ENCODE data around the gene GIMAP2. TPM values are rescaled to one million over a fixed set of nuclear protein-coding genes. Genes with fewer than 3 reads are reported as not detected.

The GIMAP2 gene
- total RNA-seq (10 to 100 TPM; 14.7 to 30.6 TPM), polyA plus RNA-seq (ENCODE audit: insufficient read length in 6 of 6) (10 to 100 TPM; 15.1 to 24.4 (median 17.5) TPM)
- long read RNA-seq, donor 1, transcript GIMAP2-201 (3 exons, 1,449 nt) = major isoform, 8 of 19 reads
- long read RNA-seq, donor 1, partial matches to known transcripts = 11 of 19 reads
- long read RNA-seq, donor 1, other reads (novel, unspliced or antisense) = 0 of 19 reads
- long read RNA-seq, donor 2, transcript GIMAP2-201 (3 exons, 1,449 nt) = major isoform, 10 of 11 reads
- long read RNA-seq, donor 2, partial matches to known transcripts = 0 of 11 reads
- long read RNA-seq, donor 2, other reads (novel, unspliced or antisense) = 0 of 11 reads
- long read RNA-seq, donor 3, partial matches to known transcripts = 0 of 2 reads
- long read RNA-seq, donor 3, other reads (novel, unspliced or antisense) = 0 of 2 reads
- long read RNA-seq, donor 4, transcript GIMAP2-201 (3 exons, 1,449 nt) = major isoform, 5 of 6 reads
- long read RNA-seq, donor 4, partial matches to known transcripts = 0 of 6 reads
- long read RNA-seq, donor 4, other reads (novel, unspliced or antisense) = 0 of 6 reads
- long read RNA-seq, donor 5, transcript GIMAP2-201 (3 exons, 1,449 nt) = major isoform, 12 of 15 reads
- long read RNA-seq, donor 5, partial matches to known transcripts = 0 of 15 reads
- long read RNA-seq, donor 5, other reads (novel, unspliced or antisense) = 0 of 15 reads
- long read RNA-seq, donor 6, transcript GIMAP2-201 (3 exons, 1,449 nt) = major isoform, 7 of 7 reads
- long read RNA-seq, donor 6, partial matches to known transcripts = 0 of 7 reads
- long read RNA-seq, donor 6, other reads (novel, unspliced or antisense) = 0 of 7 reads
- long read RNA-seq, donor 7, transcript GIMAP2-201 (3 exons, 1,449 nt) = major isoform, 6 of 6 reads
- long read RNA-seq, donor 7, partial matches to known transcripts = 0 of 6 reads
- long read RNA-seq, donor 7, other reads (novel, unspliced or antisense) = 0 of 6 reads
- long read RNA-seq, donor 8, partial matches to known transcripts = 0 of 4 reads
- long read RNA-seq, donor 8, other reads (novel, unspliced or antisense) = 0 of 4 reads
- long read RNA-seq, donor 9 = 0 reads
- long read RNA-seq, donor 10, partial matches to known transcripts = 1 of 6 reads
- long read RNA-seq, donor 10, other reads (novel, unspliced or antisense) = 3 of 6 reads
- long read RNA-seq, donor 11, transcript GIMAP2-201 (3 exons, 1,449 nt) = major isoform, 5 of 5 reads
- long read RNA-seq, donor 11, partial matches to known transcripts = 0 of 5 reads
- long read RNA-seq, donor 11, other reads (novel, unspliced or antisense) = 0 of 5 reads
- long read RNA-seq, donor 12, transcript GIMAP2-201 (3 exons, 1,449 nt) = major isoform, 6 of 13 reads
- long read RNA-seq, donor 12, partial matches to known transcripts = 7 of 13 reads
- long read RNA-seq, donor 12, other reads (novel, unspliced or antisense) = 0 of 13 reads

DNA sequence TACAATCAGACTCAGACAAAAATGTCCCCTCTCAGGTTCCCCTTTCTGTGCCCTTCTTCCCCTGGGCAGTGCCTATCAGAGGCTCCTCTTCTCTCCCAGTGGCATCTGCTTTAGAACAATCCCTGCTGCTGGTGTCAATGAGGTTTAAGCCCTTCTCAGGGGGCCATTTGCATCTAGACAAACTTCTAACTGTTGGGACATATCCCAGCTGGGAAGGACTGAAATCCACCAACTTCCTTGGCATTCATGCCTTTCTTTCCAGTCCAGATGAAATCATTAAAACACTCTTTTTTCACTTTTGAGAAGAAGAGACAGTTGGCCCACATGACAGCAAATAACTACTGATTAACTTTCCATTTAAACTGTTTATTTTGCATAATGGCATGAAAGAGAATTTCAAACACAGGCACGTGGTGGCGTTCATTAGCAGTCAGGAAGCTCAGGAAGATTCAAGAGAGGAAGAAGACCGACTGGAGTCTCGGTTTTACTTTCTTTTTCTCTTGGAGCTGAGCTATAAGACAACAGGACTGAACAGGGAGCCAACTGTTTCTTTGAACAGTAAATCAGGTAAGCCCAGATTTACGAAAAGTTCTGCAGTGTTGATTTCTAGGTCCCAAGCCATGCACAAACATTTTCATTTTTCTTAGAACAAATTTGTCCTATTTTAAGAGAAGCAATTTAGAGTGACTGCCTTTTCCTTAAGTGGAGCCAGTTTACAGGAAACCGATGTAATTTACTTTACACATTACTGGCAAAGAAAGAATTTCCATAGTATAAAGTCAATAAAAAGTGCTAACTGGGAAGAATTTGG is at the start of gene GIMAP2:
GIMAP2 (plus strand) TSS at position 488 of the 811 bp plus-strand sequence. CDS start 1,354 bp downstream, outside the sequence.
- peak in 2 of 4 donors; percentile 53 to 62 for DNase-seq
- intact Hi-C loops (cut with DNase I) = no loop called here
- TF ChIP-seq, protein P1, sequence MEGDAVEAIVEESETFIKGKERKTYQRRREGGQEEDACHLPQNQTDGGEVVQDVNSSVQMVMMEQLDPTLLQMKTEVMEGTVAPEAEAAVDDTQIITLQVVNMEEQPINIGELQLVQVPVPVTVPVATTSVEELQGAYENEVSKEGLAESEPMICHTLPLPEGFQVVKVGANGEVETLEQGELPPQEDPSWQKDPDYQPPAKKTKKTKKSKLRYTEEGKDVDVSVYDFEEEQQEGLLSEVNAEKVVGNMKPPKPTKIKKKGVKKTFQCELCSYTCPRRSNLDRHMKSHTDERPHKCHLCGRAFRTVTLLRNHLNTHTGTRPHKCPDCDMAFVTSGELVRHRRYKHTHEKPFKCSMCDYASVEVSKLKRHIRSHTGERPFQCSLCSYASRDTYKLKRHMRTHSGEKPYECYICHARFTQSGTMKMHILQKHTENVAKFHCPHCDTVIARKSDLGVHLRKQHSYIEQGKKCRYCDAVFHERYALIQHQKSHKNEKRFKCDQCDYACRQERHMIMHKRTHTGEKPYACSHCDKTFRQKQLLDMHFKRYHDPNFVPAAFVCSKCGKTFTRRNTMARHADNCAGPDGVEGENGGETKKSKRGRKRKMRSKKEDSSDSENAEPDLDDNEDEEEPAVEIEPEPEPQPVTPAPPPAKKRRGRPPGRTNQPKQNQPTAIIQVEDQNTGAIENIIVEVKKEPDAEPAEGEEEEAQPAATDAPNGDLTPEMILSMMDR (IDR thresholded peaks at IDR 0.05) = no peak
- Histone ChIP-seq H3K4me1 (peaks cover 0 to 51% of the 10 kb centered on the region in 2 donors), H3K27me3 (no peaks in the 10 kb centered on the region), H3K27ac (peak within 1 kb of the TSS; percentile 88 to 92), H3K9me3 (no peaks in the 10 kb centered on the region), H3K36me3 (peaks cover 0 to 13% of the 10 kb centered on the region in 2 donors), H3K4me3 (peak within 1 kb of the TSS; percentile 43 to 65)
- peak; percentile 95 for ATAC-seq

GRCh38 chr7:150641854-150642253 is 43.7 kb upstream of the GIMAP2 start:
- TF ChIP-seq, protein P1 (IDR thresholded peaks at IDR 0.05) = no peak
- Histone ChIP-seq H3K4me3 (no peak overlapping the region), H3K36me3 (no peaks in the 10 kb centered on the region), H3K9me3 (peaks cover 0 to 22% of the 10 kb centered on the region in 2 donors), H3K27ac (no peak overlapping the region), H3K4me1 (no peaks in the 10 kb centered on the region), H3K27me3 (no peaks in the 10 kb centered on the region)
- intact Hi-C loops (cut with DNase I) = no loop called here
- ATAC-seq = no peak
- no peak for DNase-seq

- intact Hi-C loops (cut with DNase I) = no loop called here
- H3K27ac ChIP-seq = no peak overlapping the region
- ATAC-seq = no peak
Measured at GRCh38 chr7:150642926-150643325, 42.6 kb upstream of the GIMAP2 start.

More at GRCh38 chr7:150642926-150643325, 42.6 kb upstream of the GIMAP2 start:
- Histone ChIP-seq H3K4me3 (no peak overlapping the region), H3K27me3 (no peaks in the 10 kb centered on the region), H3K4me1 (no peaks in the 10 kb centered on the region), H3K36me3 (no peaks in the 10 kb centered on the region), H3K9me3 (peaks cover 0 to 23% of the 10 kb centered on the region in 2 donors)
- TF ChIP-seq, protein P1 (IDR thresholded peaks at IDR 0.05) = no peak
- DNase-seq = no peak

Measured in left lung (tissue), 14 donors.